GM12878 (cell line): Measurements from ENCODE around the gene IL1RAP. TPM values are rescaled to one million over a fixed set of nuclear protein-coding genes. Genes with fewer than 3 reads are reported as not detected.

ENCODE experiments used
- ATAC-seq: fragments of 200-7000 bp; cut with Tn5 transposase; 3 replicates; pipeline ENCODE4 v1.9.1; 2020; ENCODE audit warnings: mild to moderate bottlenecking, moderate library complexity
- BruUV-seq: library from RNA; stranded (reverse); fragments of 400-500 nt; replicated peaks from 2 replicates; lab custom pipeline; 2021; lab: Mats Ljungman, UMichigan
- CTCF ChIA-PET: fragments of 300-600 bp; sonication (Branson Sonifier 250); formaldehyde crosslinking; extraction: SDS; loops from one replicate; lab custom pipeline; 2021; ENCODE audit warnings: inconsistent platforms; lab: Yijun Ruan, JAX
- POLR2A ChIA-PET: fragments of 350-600 bp; formaldehyde crosslinking; extraction: SDS; loops from one replicate; lab custom pipeline; 2021; ENCODE audit warnings: inconsistent platforms; lab: Charles Lee
- RAD21 ChIA-PET: fragments of 300-600 bp; sonication (Branson Sonifier 250); formaldehyde crosslinking; loops from one replicate; lab custom pipeline; 2023; ENCODE audit warnings: antibody characterized with exemption; ENCODE audit not compliant: unreplicated experiment; lab: Charles Lee
- SMC1A ChIA-PET: fragments of 300-600 bp; sonication (Branson Sonifier 250); formaldehyde crosslinking; loops from one replicate; lab custom pipeline; 2023; ENCODE audit not compliant: unreplicated experiment, uncharacterized antibody; lab: Charles Lee
- DNase-seq: peaks from one replicate; pipeline ENCODE4 v3.0.0-alpha.2; 2011; ENCODE audit warnings: low read depth, low spot score
- FAIRE-seq: peaks from 3 replicates; lab custom pipeline; 2011; peaks lifted over from hg19 to GRCh38; lab: Jason Lieb, UNC
- H2AFZ ChIP-seq: 2 replicates; pipeline ENCODE4 v1.6.0; 2011; ENCODE audit warnings: low read depth, low read length, control low read depth; ENCODE audit not compliant: control insufficient read depth
- H3K27ac ChIP-seq: 2 replicates; pipeline ENCODE4 v1.5.1; 2011; ENCODE audit warnings: control low read depth; ENCODE audit not compliant: control insufficient read depth, insufficient read depth
- H3K27me3 ChIP-seq, 2 experiments: replicated peaks in 1 of 2; 2 replicates each; pipeline versions ENCODE4 v1.6.0 to v1.6.1; 2011; ENCODE audit warnings: low read length in 1 of 2; ENCODE audit not compliant: control insufficient read depth in 2 of 2, insufficient read depth in 2 of 2
- H3K36me3 ChIP-seq, 2 experiments: 2 replicates each; pipeline ENCODE4 v1.5.1; 2011; ENCODE audit warnings: low read length in 1 of 2; ENCODE audit not compliant: control insufficient read depth in 2 of 2, insufficient read depth in 2 of 2
- H3K4me1 ChIP-seq: 2 replicates; pipeline ENCODE4 v1.6.1; 2011; ENCODE audit warnings: mild to moderate bottlenecking, low read length, moderate library complexity, mixed read lengths; ENCODE audit not compliant: control insufficient read depth, insufficient read depth
- H3K4me2 ChIP-seq: 2 replicates; pipeline ENCODE4 v1.6.0; 2011; ENCODE audit warnings: control low read depth; ENCODE audit not compliant: control insufficient read depth, insufficient read depth
- H3K4me3 ChIP-seq: fragments of 200-600 bp; sonication (generic); 2 replicates; pipeline ENCODE4 v1.5.1; 2016
- H3K79me2 ChIP-seq: 2 replicates; pipeline ENCODE4 v1.6.0; 2011; ENCODE audit warnings: low read length; ENCODE audit not compliant: control insufficient read depth, insufficient read depth
- H3K9ac ChIP-seq: 2 replicates; pipeline ENCODE4 v1.8.0; 2011; ENCODE audit warnings: low read length, control low read depth, mixed read lengths; ENCODE audit not compliant: control insufficient read depth, insufficient read depth
- H3K9me3 ChIP-seq: replicated peaks from 3 replicates; pipeline ENCODE4 v1.5.1; 2011; ENCODE audit warnings: mild to moderate bottlenecking, low read length; ENCODE audit not compliant: control insufficient read depth, insufficient read depth
- H4K20me1 ChIP-seq: 2 replicates; pipeline ENCODE4 v1.6.0; 2011; ENCODE audit not compliant: control insufficient read depth, insufficient read depth
- ETV6 ChIP-seq, 2 experiments: fragments of 450-650 bp in 1 of 2; IDR thresholded peaks in 1 of 2; conservative IDR thresholded peaks in 1 of 2; 2 replicates each; pipeline ENCODE4 v1.6.1; 2014; ENCODE audit warnings: antibody characterized with exemption in 1 of 2, borderline replicate concordance in 1 of 2, low read depth in 1 of 2, mild to moderate bottlenecking in 1 of 2, moderate library complexity in 1 of 2
- EZH2 ChIP-seq: IDR thresholded peaks from 2 replicates; pipeline ENCODE4 v1.6.1; 2012; ENCODE audit warnings: low read depth, mild to moderate bottlenecking, control low read depth, inconsistent platforms, low read length, borderline replicate concordance; ENCODE audit not compliant: control insufficient read depth
- FOS ChIP-seq: IDR thresholded peaks from 3 replicates; pipeline ENCODE4 v1.6.1; 2011; ENCODE audit warnings: borderline replicate concordance; ENCODE audit not compliant: insufficient read length; ENCODE audit errors: extremely low read depth
- FOXM1 ChIP-seq: IDR thresholded peaks from 2 replicates; pipeline ENCODE4 v1.6.1; 2012; ENCODE audit warnings: low read depth, mild to moderate bottlenecking, inconsistent platforms, low read length, moderate library complexity
- HCFC1 ChIP-seq: fragments of 150-350 bp; IDR thresholded peaks from 2 replicates; pipeline ENCODE4 v1.6.1; 2014; ENCODE audit warnings: low read length
- LARP7 ChIP-seq: fragments of 450-650 bp; IDR thresholded peaks from 2 replicates; pipeline ENCODE4 v1.6.1; 2017; ENCODE audit warnings: mild to moderate bottlenecking
- NFXL1 ChIP-seq: fragments of 450-650 bp; IDR thresholded peaks from 2 replicates; pipeline ENCODE4 v1.6.1; 2017; ENCODE audit warnings: antibody characterized with exemption, mild to moderate bottlenecking, borderline replicate concordance
- POLR2AphosphoS2 ChIP-seq: IDR thresholded peaks from 2 replicates; pipeline ENCODE4 v1.6.1; 2011; ENCODE audit warnings: low read depth, mild to moderate bottlenecking, low read length, improper control_type of control experiment, moderate library complexity
- RAD51 ChIP-seq: fragments of 450-650 bp; IDR thresholded peaks from 2 replicates; pipeline ENCODE4 v1.6.1; 2016; ENCODE audit warnings: moderate library complexity, mild to moderate bottlenecking, inconsistent platforms
- RELA ChIP-seq: fragments of 450-650 bp; IDR thresholded peaks from 2 replicates; pipeline ENCODE4 v1.8.0; 2014; ENCODE audit warnings: borderline replicate concordance; ENCODE audit not compliant: partially characterized antibody
- RELB ChIP-seq: fragments of 450-650 bp; IDR thresholded peaks from 2 replicates; pipeline ENCODE4 v1.6.1; 2017; ENCODE audit warnings: low read depth, mild to moderate bottlenecking, moderate library complexity
- RUNX3 ChIP-seq: IDR thresholded peaks from 2 replicates; pipeline ENCODE4 v1.6.1; 2012; ENCODE audit warnings: low read length, inconsistent platforms
- SIN3A ChIP-seq: IDR thresholded peaks from 2 replicates; pipeline ENCODE4 v1.6.1; 2012; ENCODE audit warnings: low read depth, low read length, improper control_type of control experiment
- STAT3 ChIP-seq: IDR thresholded peaks from 2 replicates; pipeline ENCODE4 v1.6.1; 2011; ENCODE audit warnings: low read depth, low read length, improper control_type of control experiment
- SUPT20H ChIP-seq: IDR thresholded peaks from 2 replicates; pipeline ENCODE4 v1.6.1; 2011; ENCODE audit warnings: low read depth, mild to moderate bottlenecking, low read length, moderate library complexity, borderline replicate concordance; ENCODE audit not compliant: control insufficient read depth
- ZBED1 ChIP-seq: IDR thresholded peaks from 2 replicates; pipeline ENCODE4 v1.6.1; 2016; ENCODE audit warnings: borderline replicate concordance
- ZNF207 ChIP-seq: fragments of 450-650 bp; IDR thresholded peaks from 2 replicates; pipeline ENCODE4 v1.6.1; 2014; ENCODE audit warnings: antibody characterized with exemption, mild to moderate bottlenecking, borderline replicate concordance
- ZNF217 ChIP-seq: fragments of 450-650 bp; IDR thresholded peaks from 2 replicates; pipeline ENCODE4 v1.6.1; 2017; ENCODE audit warnings: antibody characterized with exemption, mild to moderate bottlenecking
- ZNF687 ChIP-seq: fragments of 450-650 bp; IDR thresholded peaks from 2 replicates; pipeline ENCODE4 v1.6.1; 2017; ENCODE audit warnings: mild to moderate bottlenecking, moderate library complexity
- WGBS: methylation state at CpG from one replicate; pipeline ENCODE4 v1.1.6; 2016; ENCODE audit warnings: low lambda C conversion rate; ENCODE audit not compliant: insufficient replicate concordance, insufficient coverage; ENCODE audit errors: missing lambda C conversion rate; 5-methylcytosine and 5-hydroxymethylcytosine counted together
- in situ Hi-C: fragments of 300-500 bp; cut with MboI; formaldehyde crosslinking; loops from 9 replicates; pipeline ENCODE4 v1.14.3; 2018; ENCODE audit warnings: mixed read lengths
- intact Hi-C: fragments of 100-400 bp; cut with micrococcal nuclease; formaldehyde crosslinking; loops from one replicate; pipeline ENCODE4 v1.14.2; 2022; ENCODE audit not compliant: unreplicated experiment
- polyA plus RNA-seq, 11 experiments: library from polyadenylated mRNA; depleted of rRNA in 4 of 11; unstranded in 6 of 11; stranded (reverse) in 5 of 11; fragments of >200 nt; fragmentation: Nextera tagmentation in 4 of 11; fragmentation: Illumina TruSeq in 1 of 11; extraction: Ambion mirVana in 4 of 11; extraction: Trizol in 1 of 11; gene quantifications; 1 replicate in 1 of 11; 2 replicates in 10 of 11; pipeline versions ENCODE4 v1.2.1 to v1.2.3, GENCODE V29; 2011 to 2016; ENCODE audit warnings: inconsistent platforms in 2 of 11, missing spikeins in 2 of 11, low read depth in 1 of 11
- total RNA-seq, 4 experiments: library from RNA; depleted of rRNA in 3 of 4; stranded (reverse); fragments of >200 nt in 3 of 4; fragmentation: Illumina TruSeq in 1 of 4; extraction: Trizol in 1 of 4; gene quantifications; 2 replicates each; pipeline versions ENCODE4 v1.2.1 to v1.2.3, GENCODE V29; 2013 to 2021

IL1RAP gene
- total and polyA plus RNA-seq, 10 of the 15 experiments (the other 5 are each of a cell fraction or from before 2014, with no cell fraction given), result 0.17 to 1.0 (median 0.44) TPM; not detected in 1

- no peak for TF ChIP-seq RUNX3
- no peak for TF ChIP-seq LARP7
- TF ChIP-seq SIN3A, result no peak
- TF ChIP-seq SUPT20H, result no peak
Measured at GRCh38 chr3:190522621-190523222, 8.8 kb downstream of the IL1RAP start (continued).

GRCh38 chr3:190524942-190525341 is 11.1 kb downstream of the IL1RAP start:
- no peak for FAIRE-seq
- SMC1A ChIA-PET, result no interaction called here
- Histone ChIP-seq H4K20me1 (no peaks in the 10 kb centered on the region), H3K27ac (no peak overlapping the region), H3K9me3 (peaks cover 1% of the 10 kb centered on the region; the same call in 1 of the 3 replicates), H3K9ac (no peak overlapping the region), H3K27me3 (no peaks in the 10 kb centered on the region), H3K4me2 (no peak overlapping the region), H3K4me3 (no peak overlapping the region), H3K4me1 (no peaks in the 10 kb centered on the region), H3K79me2 (no peaks in the 10 kb centered on the region), H3K36me3 (no peaks in the 10 kb centered on the region), H2AFZ (no peak overlapping the region)
- intact Hi-C loops, result no loop called here
- no peak for ATAC-seq
- POLR2A ChIA-PET, result no interaction called here
- WGBS, result 89% methylated on average over 1 of the region's 1 CpG
- no TSS peak for BruUV-seq
- CTCF ChIA-PET, result interaction anchor here (0.6 kb wide), 1 partner anchor 526 kb away, joined by 3 read pairs; no protein-coding TSS in a partner anchor
- in situ Hi-C loops, result no loop called here
- RAD21 ChIA-PET, result no interaction called here
- DNase-seq, result no peak
- TF ChIP-seq ZBED1 (no peak), FOS (no peak), RELA (no peak), ZNF217 (no peak), POLR2AphosphoS2 (no peak), STAT3 (no peak), ZNF207 (no peak), FOXM1 (no peak), NFXL1 (no peak), RELB (no peak), ZNF687 (no peak), EZH2 (no peak), ETV6 (conservative IDR thresholded peaks at IDR 0.05 in 1 of 2, IDR thresholded peaks at IDR 0.05 in 1 of 2; ENCODE audit: borderline replicate concordance in 1 of 2, low read depth in 1 of 2) (no peak), HCFC1 (no peak), RAD51 (no peak)
